ENCODE results near the gene MYL5. TPM values are rescaled to one million over a fixed set of nuclear protein-coding genes. Genes with fewer than 3 reads are reported as not detected.

Gene MYL5
- total RNA-seq, 1 experiment from 2014 or later: 11.7 TPM

Other genes starting within 250 kb of the MYL5 start
- gene ZNF721, start 175.4 kb upstream of the MYL5 start, total RNA-seq (2021): 35.4 and 42.3 TPM in 2 replicates
- gene PIGG, start 175.3 kb upstream of the MYL5 start, total RNA-seq (2021): 58.8 and 61.4 TPM in 2 replicates
- 2.6 and 3.6 TPM in 2 replicates for gene TMEM271, start 98.2 kb upstream of the MYL5 start, total RNA-seq (2021)
- gene PDE6B, start 49.0 kb upstream of the MYL5 start, total RNA-seq (2021): 10.4 and 12.9 TPM in 2 replicates
- 362 and 383 TPM in 2 replicates for gene ATP5ME, start 266 bp upstream of the MYL5 start, total RNA-seq (2021)
- gene SLC49A3, start 14.6 kb downstream of the MYL5 start, total RNA-seq (2021): 0.47 and 1.7 TPM in 2 replicates
- gene PCGF3, start 31.3 kb downstream of the MYL5 start, total RNA-seq (2021): 83.5 and 83.9 TPM in 2 replicates
- gene CPLX1, start 151.6 kb downstream of the MYL5 start, total RNA-seq (2021): 4.6 and 6.6 TPM in 2 replicates

Measured in A673 (cell line).